SJCRH30 (cell line): ENCODE results near the gene CASD1. TPM values are rescaled to one million over a fixed set of nuclear protein-coding genes. Genes with fewer than 3 reads are reported as not detected.

Experiments used
- DNase-seq, 2 experiments: peaks; one replicate each; pipeline ENCODE4 v3.0.0-alpha.2; 2015 to 2020
- H3K27ac ChIP-seq: fragments of 250-450 bp; sonication (Bioruptor Pico); 2 replicates; pipeline ENCODE4 v1.5.1; 2020; ENCODE audit warnings: mild to moderate bottlenecking, moderate library complexity
- H3K27me3 ChIP-seq: fragments of 250-450 bp; sonication (Bioruptor Pico); 2 replicates; pipeline ENCODE4 v1.5.1; 2020; ENCODE audit warnings: mild to moderate bottlenecking, moderate library complexity
- H3K36me3 ChIP-seq: fragments of 250-450 bp; sonication (Bioruptor Pico); 2 replicates; pipeline ENCODE4 v1.5.1; 2020; ENCODE audit warnings: mild to moderate bottlenecking, moderate library complexity
- H3K4me1 ChIP-seq: fragments of 250-450 bp; sonication (Bioruptor Pico); 2 replicates; pipeline ENCODE4 v1.5.1; 2020; ENCODE audit warnings: mild to moderate bottlenecking, moderate library complexity
- H3K4me3 ChIP-seq: fragments of 250-450 bp; sonication (Bioruptor Pico); 2 replicates; pipeline ENCODE4 v1.5.1; 2020; ENCODE audit warnings: mild to moderate bottlenecking, moderate library complexity
- H3K9me3 ChIP-seq: fragments of 250-450 bp; sonication (Bioruptor Pico); replicated peaks from 2 replicates; pipeline ENCODE4 v1.5.1; 2020; ENCODE audit warnings: mild to moderate bottlenecking, moderate library complexity
- total RNA-seq: library from RNA; depleted of rRNA; stranded (reverse); fragments of >200 nt; shearing (Covaris generic); gene quantifications from 2 replicates; pipeline ENCODE4 v1.2.3, GENCODE V29; 2014; rRNA removed

Gene CASD1
- total RNA-seq: 42.3 and 47.3 TPM in 2 replicates

GRCh38 chr7:94509264-94509886 is at the start of gene CASD1:
Gene CASD1, plus strand, starts transcription at chr7:94509809. Its CDS starts 276 bp downstream, at chr7:94510085.
- Histone ChIP-seq H3K4me1 (peaks cover 26% of the 10 kb centered on the region), H3K27me3 (no peaks in the 10 kb centered on the region), H3K4me3 (peak within 1 kb of the TSS; percentile 93), H3K36me3 (no peaks in the 10 kb centered on the region), H3K9me3 (no peaks in the 10 kb centered on the region), H3K27ac (peak within 1 kb of the TSS; percentile 99)
- peak in 1 of 2 experiments; percentile 73 for DNase-seq

DNA sequence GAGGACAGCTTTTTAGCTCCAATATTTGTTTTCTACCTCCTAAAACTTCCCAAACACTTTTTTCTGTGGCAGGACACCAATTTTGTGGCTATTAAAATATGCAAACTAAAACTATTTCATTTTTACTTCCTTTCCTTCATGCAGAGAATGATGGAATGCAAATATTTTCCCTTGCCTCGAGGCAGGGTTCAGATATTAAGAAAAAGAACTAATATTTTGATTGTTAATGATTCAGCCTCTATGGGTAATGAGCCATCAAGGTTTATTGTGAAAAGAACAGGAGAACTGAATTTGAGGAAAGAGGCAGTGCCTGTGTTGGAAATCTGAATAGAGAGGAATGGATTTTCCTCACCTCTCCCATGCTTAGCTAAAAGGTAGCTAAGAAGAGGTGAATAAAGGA is 43.1 kb upstream of the CASD1 start:
- Histone ChIP-seq H3K4me3 (no peak overlapping the region), H3K27ac (no peak overlapping the region), H3K4me1 (no peaks in the 10 kb centered on the region), H3K9me3 (no peaks in the 10 kb centered on the region; the same call in none of the 2 replicates), H3K36me3 (no peaks in the 10 kb centered on the region), H3K27me3 (no peaks in the 10 kb centered on the region)
- DNase-seq: no peak

DNA sequence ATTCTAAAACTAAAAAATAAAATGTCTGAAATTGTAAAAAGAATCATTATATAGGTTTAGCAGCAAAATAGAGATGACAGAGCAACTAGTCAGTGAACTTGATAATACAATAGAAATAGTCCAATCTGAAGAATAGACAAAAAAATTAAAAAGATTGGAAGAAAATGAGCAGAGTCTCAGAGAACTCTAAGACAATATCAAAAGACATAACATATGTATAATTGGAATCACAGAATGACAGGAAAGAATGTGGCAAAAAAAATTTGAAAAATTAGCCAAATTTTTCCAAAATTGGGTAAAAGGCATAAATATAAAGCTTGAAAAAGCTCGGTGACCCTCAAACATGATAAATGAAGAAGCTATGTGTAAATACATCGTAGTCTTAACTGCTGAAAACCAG is 38.0 kb upstream of the CASD1 start:
- Histone ChIP-seq H3K36me3 (no peaks in the 10 kb centered on the region), H3K4me3 (no peak overlapping the region), H3K4me1 (no peaks in the 10 kb centered on the region), H3K27me3 (no peaks in the 10 kb centered on the region), H3K9me3 (no peaks in the 10 kb centered on the region; the same call in 1 of the 2 replicates), H3K27ac (no peak overlapping the region)
- no peak for DNase-seq

GRCh38 chr7:94472608-94473007 is 37.0 kb upstream of the CASD1 start:
- Histone ChIP-seq H3K4me1 (peaks cover 6% of the 10 kb centered on the region), H3K27ac (no peak overlapping the region), H3K4me3 (no peak overlapping the region), H3K27me3 (no peaks in the 10 kb centered on the region), H3K36me3 (no peaks in the 10 kb centered on the region), H3K9me3 (no peaks in the 10 kb centered on the region; the same call in 1 of the 2 replicates)
- no peak for DNase-seq

DNA sequence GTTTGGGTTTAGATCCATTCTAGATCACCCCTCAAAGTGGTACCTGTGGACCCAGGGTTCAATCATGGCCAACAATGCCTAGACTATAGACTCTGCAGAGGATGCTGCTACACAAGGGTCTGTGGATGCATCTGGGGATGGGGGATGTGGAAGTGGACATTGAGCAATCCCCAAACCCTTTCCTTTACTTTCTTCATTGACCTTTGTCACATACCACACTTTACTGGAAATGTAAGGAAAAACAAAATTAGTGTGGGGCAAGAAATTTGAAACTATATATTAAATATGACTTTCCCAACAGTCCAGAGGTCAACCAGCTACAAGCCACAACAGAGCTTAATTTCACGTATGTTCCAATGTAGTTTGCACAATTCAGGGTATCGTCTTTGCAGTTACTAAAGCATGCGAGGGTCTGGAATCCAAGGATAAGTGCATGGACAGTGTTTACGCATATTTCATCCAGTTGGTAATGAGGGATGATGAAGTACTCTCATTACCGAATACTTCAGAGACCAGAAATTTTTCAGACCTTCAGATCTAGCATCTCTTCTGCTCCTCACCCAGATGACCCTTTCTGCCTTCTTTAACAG is 33.3 kb upstream of the CASD1 start:
- Histone ChIP-seq H3K36me3 (no peaks in the 10 kb centered on the region), H3K9me3 (no peaks in the 10 kb centered on the region; the same call in 1 of the 2 replicates), H3K27me3 (no peaks in the 10 kb centered on the region), H3K27ac (no peak overlapping the region), H3K4me3 (no peak overlapping the region), H3K4me1 (peaks cover 10% of the 10 kb centered on the region)
- no peak for DNase-seq

DNA sequence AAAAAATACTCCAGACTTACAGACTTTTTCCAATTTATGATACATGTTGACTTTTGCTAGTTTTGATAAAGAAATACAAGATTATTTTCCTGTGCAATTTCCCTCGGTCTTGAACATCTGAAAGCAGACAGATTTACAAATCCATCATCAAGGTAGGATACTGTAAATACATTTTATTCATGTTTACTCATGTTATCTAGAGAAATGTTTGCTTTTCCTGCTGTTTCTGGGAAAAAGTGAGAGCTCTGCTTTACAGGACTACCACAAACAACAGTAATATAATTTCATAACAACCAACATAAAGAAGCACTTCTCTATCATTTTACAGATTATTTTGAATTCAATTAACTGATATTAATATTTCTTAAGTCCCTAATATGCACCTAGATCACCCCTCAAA is 31.7 kb upstream of the CASD1 start:
- H3K27me3 ChIP-seq: no peaks in the 10 kb centered on the region
- no peaks in the 10 kb centered on the region for H3K9me3 ChIP-seq
- no peaks in the 10 kb centered on the region for H3K36me3 ChIP-seq
- no peak for DNase-seq
- no peak overlapping the region for H3K4me3 ChIP-seq
- H3K27ac ChIP-seq: no peak overlapping the region
- H3K4me1 ChIP-seq: peaks cover 10% of the 10 kb centered on the region

DNA sequence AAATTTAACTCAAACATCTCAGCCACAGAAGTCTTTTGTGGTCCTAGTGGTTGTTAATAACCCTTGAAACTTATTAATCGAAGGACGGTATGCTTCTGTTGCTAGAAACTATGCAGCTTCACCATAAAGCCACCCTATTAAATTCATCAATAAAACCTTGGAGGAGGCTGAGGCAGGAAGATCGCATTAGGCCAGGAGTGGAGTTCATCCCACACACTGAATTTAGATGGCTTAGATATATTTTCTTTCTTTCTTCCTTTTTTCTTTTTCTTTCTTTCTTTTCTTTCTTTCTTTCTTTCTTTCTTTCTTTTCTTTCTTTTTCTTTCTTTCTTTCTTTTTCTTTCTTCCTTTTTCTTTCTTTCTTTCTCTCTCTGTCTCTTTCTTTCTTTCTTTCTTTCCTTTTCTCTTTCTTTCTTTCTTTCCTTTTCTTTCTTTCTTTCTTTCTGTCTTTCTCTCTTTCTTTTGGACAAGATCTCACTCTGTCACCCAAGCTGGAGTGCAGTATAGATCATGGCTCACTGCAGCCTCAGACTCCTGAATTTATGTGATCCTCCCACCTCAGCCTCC is 30.9 kb upstream of the CASD1 start:
- no peak overlapping the region for H3K4me3 ChIP-seq
- no peak for DNase-seq
- H3K9me3 ChIP-seq: no peaks in the 10 kb centered on the region
- no peaks in the 10 kb centered on the region for H3K27me3 ChIP-seq
- H3K4me1 ChIP-seq: peaks cover 10% of the 10 kb centered on the region
- H3K27ac ChIP-seq: no peak overlapping the region
- H3K36me3 ChIP-seq: no peaks in the 10 kb centered on the region

GRCh38 chr7:94481279-94481678 is 28.3 kb upstream of the CASD1 start:
- H3K27ac ChIP-seq: no peak overlapping the region
- H3K36me3 ChIP-seq: no peaks in the 10 kb centered on the region
- peaks cover 10% of the 10 kb centered on the region for H3K4me1 ChIP-seq
- no peak for DNase-seq
- H3K27me3 ChIP-seq: no peaks in the 10 kb centered on the region
- H3K4me3 ChIP-seq: no peak overlapping the region
- H3K9me3 ChIP-seq: no peaks in the 10 kb centered on the region

GRCh38 chr7:94482796-94483195 is 26.8 kb upstream of the CASD1 start:
- Histone ChIP-seq H3K36me3 (no peaks in the 10 kb centered on the region), H3K4me1 (peaks cover 2% of the 10 kb centered on the region), H3K27ac (no peak overlapping the region), H3K27me3 (no peaks in the 10 kb centered on the region), H3K9me3 (no peaks in the 10 kb centered on the region), H3K4me3 (no peak overlapping the region)
- DNase-seq: no peak

- no peaks in the 10 kb centered on the region for H3K36me3 ChIP-seq
- no peak overlapping the region for H3K4me3 ChIP-seq
- no peak for DNase-seq
- no peak overlapping the region for H3K27ac ChIP-seq
- H3K9me3 ChIP-seq: no peaks in the 10 kb centered on the region
- no peaks in the 10 kb centered on the region for H3K4me1 ChIP-seq
- H3K27me3 ChIP-seq: no peaks in the 10 kb centered on the region
These were observed 25.8 kb upstream of the CASD1 start for GRCh38 chr7:94483843-94484242.

DNA sequence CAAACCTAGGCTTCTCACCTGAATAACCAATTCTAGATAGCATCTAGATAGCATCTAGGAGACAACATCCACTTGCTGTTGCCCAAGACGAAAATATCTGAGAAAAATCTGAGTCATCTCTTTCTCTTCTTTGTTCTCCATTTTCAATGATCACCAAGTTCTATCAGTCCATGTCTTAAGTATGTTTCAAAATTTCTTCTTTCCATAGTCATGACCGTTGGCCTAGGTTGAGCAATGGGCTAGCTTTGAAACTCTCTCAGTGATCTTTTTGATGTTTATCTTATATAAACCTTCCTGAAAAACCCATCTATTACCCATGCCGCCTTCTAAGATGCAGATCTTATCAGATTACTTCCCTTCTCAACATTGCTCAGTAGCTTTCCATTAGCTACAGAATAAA is 23.4 kb upstream of the CASD1 start:
- H3K27ac ChIP-seq: no peak overlapping the region
- no peak overlapping the region for H3K4me3 ChIP-seq
- no peak for DNase-seq
- H3K27me3 ChIP-seq: no peaks in the 10 kb centered on the region
- H3K36me3 ChIP-seq: no peaks in the 10 kb centered on the region
- no peaks in the 10 kb centered on the region for H3K4me1 ChIP-seq
- H3K9me3 ChIP-seq: 0 out of 2 replicates have a peak, but pooled peaks cover 2% of the 10 kb centered on the region

DNA sequence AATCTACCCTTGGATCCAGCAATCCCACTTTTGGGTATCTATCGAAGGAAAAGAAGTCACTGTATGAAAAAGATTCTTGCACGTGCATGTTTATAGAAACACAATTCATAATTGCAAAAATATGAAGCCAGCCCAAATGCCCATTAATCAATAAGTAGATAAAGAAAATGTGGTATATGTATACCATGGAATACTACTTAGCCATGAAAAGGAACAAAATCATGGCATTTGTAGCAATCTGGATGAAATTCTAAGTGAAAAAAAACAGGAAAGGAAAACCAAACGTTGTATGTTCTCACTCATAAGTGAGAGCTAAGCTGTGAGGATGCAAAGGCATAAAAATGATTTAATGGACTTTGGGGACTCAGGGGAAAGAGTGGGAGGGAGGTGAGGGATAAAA is 18.2 kb upstream of the CASD1 start:
- H3K27me3 ChIP-seq: no peaks in the 10 kb centered on the region
- no peaks in the 10 kb centered on the region for H3K36me3 ChIP-seq
- DNase-seq: no peak
- no peaks in the 10 kb centered on the region for H3K4me1 ChIP-seq
- H3K9me3 ChIP-seq: 0 out of 2 replicates have a peak, but pooled peaks cover 2% of the 10 kb centered on the region
- H3K27ac ChIP-seq: no peak overlapping the region
- no peak overlapping the region for H3K4me3 ChIP-seq

DNA sequence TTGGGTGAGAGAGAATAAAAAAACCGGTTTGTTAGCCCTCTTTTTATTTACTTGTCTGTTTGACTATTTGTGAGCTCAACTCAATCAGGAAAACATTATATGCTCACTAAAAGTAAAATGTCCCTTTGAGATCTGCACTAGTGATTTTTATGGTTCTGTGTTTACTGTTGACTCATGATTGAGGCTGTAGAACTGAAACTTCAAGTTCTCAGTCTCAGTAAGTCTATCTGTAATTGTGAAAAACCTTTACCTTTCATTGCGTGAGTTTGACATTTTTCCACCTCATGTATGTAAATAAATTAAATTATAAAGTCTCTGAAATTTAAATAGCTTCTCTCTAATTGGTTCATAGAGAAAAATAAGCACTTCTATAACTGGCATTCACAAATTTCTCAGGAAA is 17.0 kb upstream of the CASD1 start:
- Histone ChIP-seq H3K27ac (no peak overlapping the region), H3K4me1 (no peaks in the 10 kb centered on the region), H3K4me3 (no peak overlapping the region), H3K36me3 (no peaks in the 10 kb centered on the region), H3K9me3 (0 out of 2 replicates have a peak, but pooled peaks cover 2% of the 10 kb centered on the region), H3K27me3 (no peaks in the 10 kb centered on the region)
- no peak for DNase-seq

GRCh38 chr7:94497874-94498670 is 11.5 kb upstream of the CASD1 start:
- no peak for DNase-seq
- no peaks in the 10 kb centered on the region for H3K27me3 ChIP-seq
- no peaks in the 10 kb centered on the region for H3K4me1 ChIP-seq
- no peak overlapping the region for H3K27ac ChIP-seq
- no peak overlapping the region for H3K4me3 ChIP-seq
- no peaks in the 10 kb centered on the region for H3K36me3 ChIP-seq
- no peaks in the 10 kb centered on the region for H3K9me3 ChIP-seq

DNA sequence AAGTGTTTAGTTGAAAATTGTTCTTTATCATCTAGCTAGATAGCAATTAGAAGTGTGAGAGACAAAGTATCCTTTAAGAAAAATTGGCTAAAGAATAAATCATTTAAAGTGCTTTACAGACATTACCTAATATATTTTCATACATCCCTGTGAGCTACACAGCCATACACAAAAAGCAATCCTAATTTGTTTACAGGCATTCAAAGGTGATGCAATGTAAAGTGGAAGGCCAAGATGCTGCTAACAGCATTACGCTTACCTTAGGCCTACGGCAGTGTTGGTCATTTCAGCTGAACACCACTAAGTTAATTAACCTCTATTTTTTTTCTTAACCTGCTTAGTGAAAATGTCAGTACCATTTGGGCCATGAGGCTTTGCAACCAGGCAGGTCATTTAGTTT is 10.7 kb upstream of the CASD1 start:
- Histone ChIP-seq H3K36me3 (no peaks in the 10 kb centered on the region), H3K27ac (no peak overlapping the region), H3K4me1 (no peaks in the 10 kb centered on the region), H3K27me3 (no peaks in the 10 kb centered on the region), H3K4me3 (no peak overlapping the region), H3K9me3 (no peaks in the 10 kb centered on the region)
- DNase-seq: no peak
